ENCODE data around the gene CCDC167.
"Not testable (repeated sequence)": the region's sequence is repeated elsewhere in the genome, so short reads cannot be mapped to it uniquely, and the experiment has no call there.

Gene CCDC167

GRCh38 chr6:37477656-37478435, 21.8 kb downstream of the CCDC167 start:
- no peak for DNase-seq (ENCODE audit: low read depth in 1 of 2, low spot score in 1 of 2)

GRCh38 chr6:37477191-37477590, 22.5 kb downstream of the CCDC167 start:
- DNase-seq (ENCODE audit: low read depth in 1 of 2, low spot score in 1 of 2) = no peak

- no peak for DNase-seq (ENCODE audit: low read depth in 1 of 2, low spot score in 1 of 2)
Observed at GRCh38 chr6:37474316-37474715, 25.4 kb downstream of the CCDC167 start.

- DNase-seq (ENCODE audit: low read depth in 1 of 2, low spot score in 1 of 2) = no peak
Observed at GRCh38 chr6:37473364-37474095, 26.2 kb downstream of the CCDC167 start.

- DNase-seq (ENCODE audit: low read depth in 1 of 2, low spot score in 1 of 2) = no peak
Observed at GRCh38 chr6:37467718-37468117, 32.0 kb downstream of the CCDC167 start.

GRCh38 chr6:37463110-37463509, 36.6 kb downstream of the CCDC167 start:
- DNase-seq (ENCODE audit: low read depth in 1 of 2, low spot score in 1 of 2) = no peak

- DNase-seq (ENCODE audit: low read depth in 1 of 2, low spot score in 1 of 2) = no peak
Observed at GRCh38 chr6:37460805-37461204, 38.9 kb downstream of the CCDC167 start.

GRCh38 chr6:37459981-37460800, 39.5 kb downstream of the CCDC167 start:
- DNase-seq (ENCODE audit: low read depth in 1 of 2, low spot score in 1 of 2) = no peak

- DNase-seq (ENCODE audit: low read depth in 1 of 2, low spot score in 1 of 2) = no peak
Observed at GRCh38 chr6:37456816-37457560, 42.7 kb downstream of the CCDC167 start.

GRCh38 chr6:37456126-37456525, 43.6 kb downstream of the CCDC167 start:
- DNase-seq (ENCODE audit: low read depth in 1 of 2, low spot score in 1 of 2) = no peak

GRCh38 chr6:37454420-37455140, 45.1 kb downstream of the CCDC167 start:
- no peak for DNase-seq (ENCODE audit: low read depth in 1 of 2, low spot score in 1 of 2)

GRCh38 chr6:37452522-37452921, 47.2 kb downstream of the CCDC167 start:
- no peak for DNase-seq (ENCODE audit: low read depth in 1 of 2, low spot score in 1 of 2)

GRCh38 chr6:37451441-37452193, 48.1 kb downstream of the CCDC167 start:
- DNase-seq (ENCODE audit: low read depth in 1 of 2, low spot score in 1 of 2) = no peak

- DNase-seq (ENCODE audit: low read depth in 1 of 2, low spot score in 1 of 2) = no peak
Observed at GRCh38 chr6:37449984-37450383, 49.7 kb downstream of the CCDC167 start.

- DNase-seq (ENCODE audit: low read depth in 1 of 2, low spot score in 1 of 2) = not testable (repeated sequence)
Observed at GRCh38 chr6:37443216-37443542, 56.5 kb downstream of the CCDC167 start.

GRCh38 chr6:37442416-37443215, 57.1 kb downstream of the CCDC167 start:
- no peak for DNase-seq (ENCODE audit: low read depth in 1 of 2, low spot score in 1 of 2)

GRCh38 chr6:37441651-37442050, 58.0 kb downstream of the CCDC167 start:
- DNase-seq (ENCODE audit: low read depth in 1 of 2, low spot score in 1 of 2) = no peak

GRCh38 chr6:37438930-37439329, 60.8 kb downstream of the CCDC167 start:
- no peak for DNase-seq (ENCODE audit: low read depth in 1 of 2, low spot score in 1 of 2)

GRCh38 chr6:37435816-37436215, 63.9 kb downstream of the CCDC167 start:
- no peak for DNase-seq (ENCODE audit: low read depth in 1 of 2, low spot score in 1 of 2)
